H1 (cell line): ENCODE data around the gene ZNF771. TPM values are rescaled to one million over a fixed set of nuclear protein-coding genes. Genes with fewer than 3 reads are reported as not detected.

ENCODE experiments used
- CTCF ChIA-PET: fragments of 300-600 bp; sonication (Branson Sonifier 250); formaldehyde crosslinking; loops from one replicate; lab custom pipeline; 2021; ENCODE audit not compliant: partially characterized antibody; lab: Charles Lee
- POLR2A ChIA-PET: fragments of 300-600 bp; sonication (Branson Sonifier 250); formaldehyde crosslinking; loops from one replicate; lab custom pipeline; 2021; ENCODE audit warnings: inconsistent platforms; ENCODE audit not compliant: partially characterized antibody; lab: Charles Lee
- DNase-seq, 2 experiments: peaks; one replicate each; pipeline versions ENCODE4 v3.0.0 to v3.0.0-alpha.2; 2010 to 2022; ENCODE audit warnings: low spot score in 2 of 2, low read depth in 1 of 2, mixed read lengths in 1 of 2
- FAIRE-seq: peaks from 2 replicates; lab custom pipeline; 2011; peaks lifted over from hg19 to GRCh38; lab: Jason Lieb, UNC
- H2AFZ ChIP-seq: 2 replicates; pipeline ENCODE4 v1.8.1; 2012; ENCODE audit warnings: low read length, inconsistent platforms
- H2AK5ac ChIP-seq: 2 replicates; pipeline ENCODE4 v1.6.1; 2013; ENCODE audit warnings: low read depth, low read length
- H2BK120ac ChIP-seq: replicated peaks from 2 replicates; pipeline ENCODE3; 2013; ENCODE audit warnings: low read depth, low read length, inconsistent platforms
- H2BK12ac ChIP-seq: 2 replicates; pipeline ENCODE4 v1.6.1; 2013; ENCODE audit warnings: low read depth, low read length
- H2BK15ac ChIP-seq: 2 replicates; pipeline ENCODE4 v1.6.1; 2013; ENCODE audit warnings: low read length
- H2BK20ac ChIP-seq: 2 replicates; pipeline ENCODE4 v1.6.1; 2013; ENCODE audit warnings: low read length
- H2BK5ac ChIP-seq: 2 replicates; pipeline ENCODE4 v1.6.1; 2013; ENCODE audit warnings: low read depth, low read length
- H3K14ac ChIP-seq: 2 replicates; pipeline ENCODE4 v1.6.1; 2013; ENCODE audit warnings: inconsistent platforms; ENCODE audit not compliant: insufficient read length
- H3K18ac ChIP-seq: 2 replicates; pipeline ENCODE4 v1.6.1; 2013; ENCODE audit warnings: low read length; ENCODE audit errors: extremely low read depth
- H3K23ac ChIP-seq: 2 replicates; pipeline ENCODE4 v1.6.1; 2013; ENCODE audit warnings: inconsistent platforms; ENCODE audit not compliant: insufficient read length
- H3K23me2 ChIP-seq: 2 replicates; pipeline ENCODE4 v1.6.1; 2013; ENCODE audit warnings: low read depth, low read length
- H3K27ac ChIP-seq: 2 replicates; pipeline ENCODE4 v1.6.1; 2011; ENCODE audit warnings: low read depth, low read length, inconsistent platforms
- H3K27me3 ChIP-seq, 4 experiments: replicated peaks in 1 of 4; 1 replicate in 1 of 4; 2 replicates in 3 of 4; pipeline versions ENCODE4 v1.6.1 to v1.8.1; 2011 to 2013; ENCODE audit warnings: low read length in 3 of 4, mild to moderate bottlenecking in 3 of 4, inconsistent platforms in 2 of 4, mixed read lengths in 2 of 4, moderate library complexity in 1 of 4; ENCODE audit not compliant: control insufficient read depth in 3 of 4, insufficient read depth in 3 of 4; ENCODE audit errors: extremely low read depth in 1 of 4
- H3K36me3 ChIP-seq, 4 experiments: 2 replicates each; pipeline versions ENCODE4 v1.6.1 to v1.8.1; 2011 to 2013; ENCODE audit warnings: mild to moderate bottlenecking in 4 of 4, low read length in 3 of 4, moderate library complexity in 2 of 4, control low read depth in 1 of 4, inconsistent platforms in 1 of 4; ENCODE audit not compliant: insufficient read depth in 4 of 4, control insufficient read depth in 2 of 4
- H3K4ac ChIP-seq: replicated peaks from 2 replicates; pipeline ENCODE3; 2013; ENCODE audit warnings: low read length, low read depth, mixed read lengths, inconsistent platforms; ENCODE audit not compliant: insufficient read length
- H3K4me1 ChIP-seq, 4 experiments: replicated peaks in 1 of 4; 1 replicate in 1 of 4; 2 replicates in 3 of 4; pipeline versions ENCODE4 v1.6.1 to v1.8.1; 2011 to 2013; ENCODE audit warnings: low read length in 3 of 4, inconsistent platforms in 2 of 4, mixed read lengths in 1 of 4; ENCODE audit not compliant: insufficient read depth in 4 of 4, control insufficient read depth in 3 of 4
- H3K4me2 ChIP-seq, 2 experiments: 2 replicates each; pipeline versions ENCODE4 v1.6.1 to v1.8.1; 2011 to 2013; ENCODE audit warnings: low read depth in 2 of 2, low read length in 2 of 2, control low read depth in 1 of 2, inconsistent platforms in 1 of 2, mild to moderate bottlenecking in 1 of 2; ENCODE audit not compliant: insufficient read depth in 1 of 2
- H3K4me3 ChIP-seq, 4 experiments: fragments of 200-600, 300-600 bp in 1 of 4; sonication (generic), shearing (Covaris generic), sonication (Bioruptor Twin) in 1 of 4; 2 replicates each; pipeline versions ENCODE4 v1.5.1 to v1.8.1; 2011 to 2016; ENCODE audit warnings: low read length in 4 of 4, low read depth in 3 of 4, control low read depth in 2 of 4, inconsistent platforms in 2 of 4, mild to moderate bottlenecking in 2 of 4, mixed read lengths in 1 of 4, moderate library complexity in 1 of 4; ENCODE audit not compliant: insufficient read depth in 2 of 4; ENCODE audit errors: extremely low read depth in 1 of 4
- H3K56ac ChIP-seq: replicated peaks from 2 replicates; pipeline ENCODE3; 2013; ENCODE audit warnings: low read depth, mild to moderate bottlenecking, mixed read lengths, low read length, inconsistent platforms; ENCODE audit not compliant: insufficient read length
- H3K79me1 ChIP-seq: 2 replicates; pipeline ENCODE4 v1.6.1; 2013; ENCODE audit warnings: low read depth, low read length, control low read depth
- H3K79me2 ChIP-seq, 2 experiments: 2 replicates each; pipeline versions ENCODE4 v1.6.1 to v1.8.1; 2012 to 2013; ENCODE audit warnings: low read length in 2 of 2, mild to moderate bottlenecking in 2 of 2, inconsistent platforms in 1 of 2; ENCODE audit not compliant: insufficient read depth in 2 of 2, control insufficient read depth in 1 of 2
- H3K9ac ChIP-seq, 4 experiments: replicated peaks in 1 of 4; 1 replicate in 1 of 4; 2 replicates in 3 of 4; pipeline versions ENCODE4 v1.6.1 to v1.8.1; 2011 to 2013; ENCODE audit warnings: low read depth in 3 of 4, low read length in 3 of 4, control low read depth in 2 of 4, mild to moderate bottlenecking in 2 of 4, moderate library complexity in 2 of 4, inconsistent platforms in 1 of 4; ENCODE audit errors: extremely low read depth in 1 of 4
- H3K9me3 ChIP-seq, 2 experiments: 2 replicates each; pipeline versions ENCODE4 v1.6.1 to v1.8.1; 2012 to 2013; ENCODE audit warnings: mild to moderate bottlenecking in 2 of 2, moderate library complexity in 2 of 2, control low read depth in 1 of 2, inconsistent platforms in 1 of 2, low read depth in 1 of 2, low read length in 1 of 2, mixed read lengths in 1 of 2; ENCODE audit not compliant: insufficient read depth in 2 of 2
- H4K20me1 ChIP-seq, 2 experiments: replicated peaks in 1 of 2; 2 replicates each; pipeline versions ENCODE3 to v1.8.1; 2011 to 2013; ENCODE audit warnings: inconsistent platforms in 2 of 2, low read length in 2 of 2, mild to moderate bottlenecking in 1 of 2; ENCODE audit not compliant: insufficient read depth in 2 of 2, control insufficient read depth in 1 of 2
- H4K5ac ChIP-seq: 2 replicates; pipeline ENCODE4 v1.6.1; 2013; ENCODE audit warnings: low read length, low read depth, mixed read lengths, inconsistent platforms; ENCODE audit not compliant: insufficient read length
- H4K8ac ChIP-seq: 2 replicates; pipeline ENCODE4 v1.8.0; 2013; ENCODE audit warnings: mild to moderate bottlenecking, moderate library complexity, low read length, inconsistent platforms; ENCODE audit not compliant: insufficient read depth; ENCODE audit errors: extremely low read depth
- H4K91ac ChIP-seq: replicated peaks from 2 replicates; pipeline ENCODE3; 2013; ENCODE audit warnings: low read length, mixed read lengths, inconsistent platforms; ENCODE audit not compliant: insufficient read length
- CBX8 ChIP-seq: fragments of 300-800, 300-1000 bp; sonication (generic); IDR thresholded peaks from 2 replicates; pipeline ENCODE4 v1.7.1; 2016; ENCODE audit warnings: low read depth, low read length, borderline replicate concordance
- MAFK ChIP-seq: IDR thresholded peaks from 2 replicates; pipeline ENCODE4 v1.6.1; 2012; ENCODE audit warnings: low read depth, mild to moderate bottlenecking, improper control_type of control experiment, low read length
- SIN3A ChIP-seq, 2 experiments: IDR thresholded peaks in 1 of 2; conservative IDR thresholded peaks in 1 of 2; 2 replicates each; pipeline ENCODE4 v1.6.1; 2011 to 2012; ENCODE audit warnings: low read length in 2 of 2, improper control_type of control experiment in 1 of 2, low read depth in 1 of 2, mild to moderate bottlenecking in 1 of 2
- WGBS, 2 experiments: shearing (Covaris generic) in 1 of 2; methylation state at CpG; one replicate each; pipeline versions ENCODE4 v1.1.6 to v1.1.7; 2013 to 2015; ENCODE audit warnings: low lambda C conversion rate in 2 of 2, mixed read lengths in 2 of 2, inconsistent platforms in 1 of 2, low coverage in 1 of 2, missing lambda C conversion rate in 1 of 2; ENCODE audit not compliant: insufficient replicate concordance in 2 of 2, insufficient coverage in 1 of 2, insufficient read length in 1 of 2; ENCODE audit errors: extremely low coverage in 1 of 2, missing lambda C conversion rate in 1 of 2; 5-methylcytosine and 5-hydroxymethylcytosine counted together
- polyA plus RNA-seq, 7 experiments: library from polyadenylated mRNA; depleted of rRNA in 3 of 7; stranded (reverse) in 5 of 7; unstranded in 2 of 7; fragments of >200 nt in 5 of 7; fragments of 200-250 nt in 2 of 7; gene quantifications; 1 replicate in 5 of 7; 2 replicates in 1 of 7; 4 replicates in 1 of 7; pipeline versions ENCODE4 v1.2.1 to v1.2.3, GENCODE V29; 2011 to 2013; ENCODE audit warnings: missing spikeins in 2 of 7, mixed read lengths in 2 of 7
- total RNA-seq: library from RNA; stranded (reverse); fragmentation: NEBNext Ultra II Directional; extraction: Animal tissue kit (Norgen Biotek cat#: 25700); gene quantifications from 2 replicates; pipeline ENCODE4 v1.2.1, GENCODE V29; 2021

The ZNF771 gene
- total and polyA plus RNA-seq, 2 of the 8 experiments (the other 6 are each of a cell fraction or from before 2014, with no cell fraction given): 10.6 to 15.7 TPM

DNA sequence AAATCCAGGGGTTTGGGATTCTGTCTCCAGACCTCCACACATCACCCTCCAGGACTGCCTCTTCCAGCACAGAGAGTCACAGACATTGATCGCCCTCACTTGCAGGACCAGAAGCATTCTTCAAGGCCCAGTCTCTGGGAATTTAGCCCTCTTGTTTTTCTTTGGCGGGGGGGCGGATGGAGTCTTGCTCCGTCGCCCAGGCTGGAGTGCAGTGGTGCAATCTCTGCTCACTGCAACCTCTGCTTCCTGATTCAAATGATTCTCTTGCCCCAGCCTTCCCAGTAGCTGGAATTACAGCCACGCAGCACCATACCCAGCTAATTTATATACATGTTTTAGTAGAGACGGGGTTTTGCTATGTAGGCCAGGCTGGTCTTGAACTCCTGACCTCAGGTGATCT, 56.7 kb downstream of the ZNF771 start:
- no peak overlapping the region for H3K56ac ChIP-seq
- no peaks in the 10 kb centered on the region for H3K27me3 ChIP-seq
- H4K91ac ChIP-seq: no peak overlapping the region
- H3K4me2 ChIP-seq: no peak overlapping the region
- peak overlapping the region; percentile 79 for H4K8ac ChIP-seq
- ChIA-PET POLR2A (interaction anchor here (0.6 to 0.7 kb wide), 2 partner anchors 12 to 610 kb away, joined by 3 to 4 read pairs; partner anchors contain the start of genes ZNF646 and ZNF668), CTCF (interaction anchor here (0.6 to 1.0 kb wide), 3 partner anchors 19 to 68 kb away, joined by 3 to 5 read pairs (median 4); no protein-coding TSS in a partner anchor)
- H2BK120ac ChIP-seq: no peak overlapping the region
- no peak overlapping the region for H3K18ac ChIP-seq
- no peaks in the 10 kb centered on the region for H3K4me1 ChIP-seq
- no peak overlapping the region for H2BK15ac ChIP-seq
- no peak overlapping the region for H3K9ac ChIP-seq
- no peak overlapping the region for H3K4ac ChIP-seq
- no peaks in the 10 kb centered on the region for H3K23me2 ChIP-seq
- H3K9me3 ChIP-seq: no peaks in the 10 kb centered on the region
- no peaks in the 10 kb centered on the region for H3K79me1 ChIP-seq
- no peak overlapping the region for H2AK5ac ChIP-seq
- WGBS, 2 experiments: 89% methylated on average over 7 of the region's 7 CpGs; no CpG with 5 or more reads in 1 of the 2 experiments
- H3K27ac ChIP-seq: no peak overlapping the region
- no peak overlapping the region for H2BK12ac ChIP-seq
- H2AFZ ChIP-seq: no peak overlapping the region
- no peak for FAIRE-seq
- no peaks in the 10 kb centered on the region for H4K20me1 ChIP-seq
- no peaks in the 10 kb centered on the region for H3K79me2 ChIP-seq
- H4K5ac ChIP-seq: no peak overlapping the region
- no peak overlapping the region for H2BK20ac ChIP-seq
- H3K36me3 ChIP-seq: no peaks in the 10 kb centered on the region
- H2BK5ac ChIP-seq: no peak overlapping the region
- H3K23ac ChIP-seq: no peak overlapping the region
- no peak overlapping the region for H3K14ac ChIP-seq
- H3K4me3 ChIP-seq: no peak overlapping the region
- no peak for DNase-seq
- TF ChIP-seq CBX8: no peak
- TF ChIP-seq SIN3A (conservative IDR thresholded peaks at IDR 0.05 in 1 of 2, IDR thresholded peaks at IDR 0.05 in 1 of 2; ENCODE audit: low read depth in 1 of 2, low read length in 2 of 2): no peak
- no peak for TF ChIP-seq MAFK
